ENCODE results near the gene FRY.

Gene FRY

GRCh38 chr13:32039056-32039455 is 7.5 kb downstream of the FRY start:
- no peak overlapping the region for H3K4me3 ChIP-seq
- H3K27ac ChIP-seq = peak overlapping the region; percentile 41 to 62
- no peak for DNase-seq (ENCODE audit: low spot score)
- no peak for TF ChIP-seq CTCF (IDR thresholded peaks at IDR 0.05)

GRCh38 chr13:32039528-32039927 is 8.0 kb downstream of the FRY start:
- Histone ChIP-seq H3K27ac (peak overlapping the region; percentile 41 to 62), H3K4me3 (no peak overlapping the region)
- no peak for TF ChIP-seq CTCF (IDR thresholded peaks at IDR 0.05)
- no peak for DNase-seq (ENCODE audit: low spot score)

- peak overlapping the region; percentile 14 to 41 for H3K27ac ChIP-seq
- H3K4me3 ChIP-seq = no peak overlapping the region
- DNase-seq (ENCODE audit: low spot score) = no peak
- TF ChIP-seq CTCF (IDR thresholded peaks at IDR 0.05) = no peak
These were observed 8.6 kb downstream of the FRY start for GRCh38 chr13:32040052-32040642.

GRCh38 chr13:32040689-32041088 is 9.1 kb downstream of the FRY start:
- TF ChIP-seq CTCF (IDR thresholded peaks at IDR 0.05) = no peak
- DNase-seq (ENCODE audit: low spot score) = no peak
- Histone ChIP-seq H3K4me3 (no peak overlapping the region), H3K27ac (peak overlapping the region in 1 of 2 donors; percentile 14)

GRCh38 chr13:32041429-32041828 is 9.9 kb downstream of the FRY start:
- Histone ChIP-seq H3K4me3 (no peak overlapping the region), H3K27ac (peak overlapping the region in 1 of 2 donors; percentile 35)
- DNase-seq (ENCODE audit: low spot score) = no peak
- no peak for TF ChIP-seq CTCF (IDR thresholded peaks at IDR 0.05)

GRCh38 chr13:32042551-32042950 is 11.0 kb downstream of the FRY start:
- Histone ChIP-seq H3K4me3 (no peak overlapping the region), H3K27ac (peak overlapping the region in 1 of 2 donors; percentile 20)
- no peak for DNase-seq (ENCODE audit: low spot score)
- no peak for TF ChIP-seq CTCF (IDR thresholded peaks at IDR 0.05)

- Histone ChIP-seq H3K4me3 (no peak overlapping the region), H3K27ac (no peak overlapping the region)
- no peak for DNase-seq (ENCODE audit: low spot score)
- TF ChIP-seq CTCF (IDR thresholded peaks at IDR 0.05) = no peak
These were observed 12.9 kb downstream of the FRY start for GRCh38 chr13:32044446-32044845.
